ENCODE data around the gene TENT4B.

The TENT4B gene

DNA sequence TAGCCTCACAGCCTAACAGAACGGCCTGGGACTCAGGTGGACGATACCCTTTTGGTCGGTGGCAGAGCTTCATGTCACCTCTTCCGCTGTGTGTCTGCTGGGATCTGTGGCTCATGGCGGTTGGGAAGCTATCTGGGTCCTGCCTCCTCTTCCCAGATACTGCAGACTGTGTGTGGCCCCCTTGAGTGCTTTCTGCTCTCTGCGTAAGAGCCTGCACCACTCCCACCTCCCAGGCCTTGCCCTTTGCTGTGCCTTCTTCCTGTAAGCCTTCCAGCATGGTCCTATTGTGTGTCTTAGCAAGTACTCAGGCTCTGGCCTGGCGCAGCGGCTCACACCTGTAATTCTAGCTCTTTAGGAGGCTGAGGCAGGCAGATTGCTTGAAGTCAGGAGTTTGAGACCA lies 95.7 kb downstream of the TENT4B start:
- in situ Hi-C loops (cut with HindIII; ENCODE audit: low sequenced_read_pairs): no loop called here
- TF ChIP-seq CTCF (IDR thresholded peaks at IDR 0.05; ENCODE audit: low read depth, low read length): no peak

GRCh38 chr16:50251375-50252081 lies 98.4 kb downstream of the TENT4B start:
- no peak for TF ChIP-seq CTCF (IDR thresholded peaks at IDR 0.05; ENCODE audit: low read depth, low read length)
- no peak overlapping the region for H3K4me3 ChIP-seq (ENCODE audit: low read depth, low read length)
- in situ Hi-C loops (cut with HindIII; ENCODE audit: low sequenced_read_pairs): no loop called here
- DNase-seq (ENCODE audit: low read depth, low spot score): peak; percentile 90

More for the DNA sequence above, 95.7 kb downstream of the TENT4B start:
- DNase-seq (ENCODE audit: low read depth, low spot score): no peak
- no peak overlapping the region for H3K4me3 ChIP-seq (ENCODE audit: low read depth, low read length)

GRCh38 chr16:50252082-50252611 lies 99.0 kb downstream of the TENT4B start:
- no peak overlapping the region for H3K4me3 ChIP-seq (ENCODE audit: low read depth, low read length)
- in situ Hi-C loops (cut with HindIII; ENCODE audit: low sequenced_read_pairs): no loop called here

GRCh38 chr16:50252874-50253513 lies 99.9 kb downstream of the TENT4B start:
- no peak for TF ChIP-seq CTCF (IDR thresholded peaks at IDR 0.05; ENCODE audit: low read depth, low read length)
- in situ Hi-C loops (cut with HindIII; ENCODE audit: low sequenced_read_pairs): no loop called here
- no peak overlapping the region for H3K4me3 ChIP-seq (ENCODE audit: low read depth, low read length)
- no peak for DNase-seq (ENCODE audit: low read depth, low spot score)

More at GRCh38 chr16:50252082-50252611, 99.0 kb downstream of the TENT4B start:
- no peak for TF ChIP-seq CTCF (IDR thresholded peaks at IDR 0.05; ENCODE audit: low read depth, low read length)
- DNase-seq (ENCODE audit: low read depth, low spot score): no peak

GRCh38 chr16:50253514-50253910 lies 100.4 kb downstream of the TENT4B start:
- no peak for TF ChIP-seq CTCF (IDR thresholded peaks at IDR 0.05; ENCODE audit: low read depth, low read length)
- no peak overlapping the region for H3K4me3 ChIP-seq (ENCODE audit: low read depth, low read length)
- no peak for DNase-seq (ENCODE audit: low read depth, low spot score)
- in situ Hi-C loops (cut with HindIII; ENCODE audit: low sequenced_read_pairs): no loop called here

GRCh38 chr16:50254072-50254471 lies 101.0 kb downstream of the TENT4B start:
- H3K4me3 ChIP-seq (ENCODE audit: low read depth, low read length): no peak overlapping the region
- DNase-seq (ENCODE audit: low read depth, low spot score): no peak
- no peak for TF ChIP-seq CTCF (IDR thresholded peaks at IDR 0.05; ENCODE audit: low read depth, low read length)
- in situ Hi-C loops (cut with HindIII; ENCODE audit: low sequenced_read_pairs): no loop called here
